NCI-H774 (cell line): Measurements from ENCODE around the gene TMEM238.
"Not testable (repeated sequence)": the region's sequence is repeated elsewhere in the genome, so short reads cannot be mapped to it uniquely, and the experiment has no call there.

ENCODE experiments used
- DNase-seq: peaks from one replicate; lab custom pipeline; 2025; lab: John Stamatoyannopoulos, UW

The TMEM238 gene, protein sequence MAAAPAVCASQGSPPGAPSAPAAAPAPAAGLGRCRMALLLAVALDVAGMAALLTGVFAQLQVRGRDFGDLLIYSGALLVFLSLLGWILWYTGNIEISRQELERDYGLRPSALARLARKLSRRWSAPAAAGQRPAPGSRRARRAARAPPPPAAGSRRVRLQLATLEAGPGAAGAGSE

GRCh38 chr19:55384131-55384919 lies at the start of gene TMEM238:
Gene TMEM238, minus strand, starts transcription at chr19:55384292. Its CDS starts 33 bp downstream, at chr19:55384259.
- DNase-seq = peak; percentile 45

- DNase-seq = no peak
Measured at GRCh38 chr19:55433292-55433691, 49.2 kb upstream of the TMEM238 start.

DNA sequence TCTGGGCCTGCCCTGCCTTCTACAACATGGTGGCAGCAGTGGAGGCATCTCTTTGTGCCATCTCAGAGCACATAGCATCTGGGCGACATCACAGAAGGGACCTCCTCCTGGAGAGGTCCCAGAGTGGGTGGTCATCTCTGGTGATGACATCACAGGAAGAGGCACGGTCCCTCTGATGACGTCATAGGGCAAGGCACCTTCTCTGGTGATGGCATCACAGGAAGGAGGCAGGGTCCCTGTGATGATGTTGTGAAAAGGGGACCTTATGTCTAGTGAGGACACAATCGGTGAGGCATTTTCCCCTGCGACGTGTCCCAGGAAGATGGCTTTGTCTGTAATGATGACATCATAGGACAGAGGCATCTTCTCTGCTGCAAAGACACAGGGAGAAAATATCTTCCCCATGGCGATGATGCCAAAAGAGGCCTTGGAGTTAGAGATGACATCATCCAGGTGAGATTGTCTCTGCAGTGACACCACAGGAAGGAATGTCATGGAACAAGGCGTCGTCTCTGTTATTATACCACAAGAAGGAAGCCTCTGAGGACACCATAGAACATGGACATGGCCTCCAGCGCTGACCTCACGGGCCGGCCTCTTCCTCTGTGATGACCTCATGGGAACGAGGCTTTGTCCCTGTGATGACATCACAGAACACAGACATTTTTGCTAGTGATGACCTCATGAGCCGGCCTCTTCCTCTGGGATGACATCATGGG lies 48.3 kb upstream of the TMEM238 start:
- no peak for DNase-seq

DNA sequence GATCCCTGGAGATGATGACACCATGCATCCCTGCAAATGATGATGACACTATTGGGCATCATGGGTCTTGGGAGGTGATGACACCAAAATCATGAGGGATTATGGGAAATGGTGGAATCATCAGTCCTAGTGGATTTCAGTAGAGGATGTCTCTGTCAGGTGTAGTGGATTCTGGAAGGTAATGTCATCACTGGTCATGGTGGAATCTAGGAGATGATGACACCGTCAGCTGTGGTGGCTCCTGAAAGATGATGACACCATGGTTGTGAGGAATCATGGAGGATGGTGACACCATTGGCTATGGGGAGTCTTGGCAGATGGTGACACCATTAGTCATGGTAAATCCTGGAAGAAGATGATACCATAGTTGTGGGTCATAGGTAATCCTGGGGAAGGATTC lies 47.1 kb upstream of the TMEM238 start:
- no peak for DNase-seq

DNA sequence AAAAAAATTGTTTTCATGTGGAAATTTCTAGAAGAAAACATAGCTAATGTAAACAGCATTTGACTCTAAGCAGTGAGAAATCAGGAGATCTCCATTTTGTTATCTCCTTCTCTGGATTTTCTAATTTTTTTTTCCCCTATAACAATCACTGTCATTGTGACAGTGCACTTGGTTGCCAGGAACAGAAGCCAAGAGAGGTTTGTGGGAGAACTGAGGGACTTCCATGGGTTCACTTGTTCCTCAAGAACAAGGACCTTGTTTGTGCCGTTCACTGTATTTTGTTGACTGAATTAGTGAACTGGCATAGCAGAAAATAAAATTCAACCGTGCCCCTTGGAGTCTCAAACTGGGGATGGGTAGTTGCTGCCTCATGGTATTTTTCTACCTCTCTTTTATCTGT lies 42.0 kb upstream of the TMEM238 start:
- no peak for DNase-seq

- DNase-seq = no peak
Measured at GRCh38 chr19:55424518-55424917, 40.4 kb upstream of the TMEM238 start.

DNA sequence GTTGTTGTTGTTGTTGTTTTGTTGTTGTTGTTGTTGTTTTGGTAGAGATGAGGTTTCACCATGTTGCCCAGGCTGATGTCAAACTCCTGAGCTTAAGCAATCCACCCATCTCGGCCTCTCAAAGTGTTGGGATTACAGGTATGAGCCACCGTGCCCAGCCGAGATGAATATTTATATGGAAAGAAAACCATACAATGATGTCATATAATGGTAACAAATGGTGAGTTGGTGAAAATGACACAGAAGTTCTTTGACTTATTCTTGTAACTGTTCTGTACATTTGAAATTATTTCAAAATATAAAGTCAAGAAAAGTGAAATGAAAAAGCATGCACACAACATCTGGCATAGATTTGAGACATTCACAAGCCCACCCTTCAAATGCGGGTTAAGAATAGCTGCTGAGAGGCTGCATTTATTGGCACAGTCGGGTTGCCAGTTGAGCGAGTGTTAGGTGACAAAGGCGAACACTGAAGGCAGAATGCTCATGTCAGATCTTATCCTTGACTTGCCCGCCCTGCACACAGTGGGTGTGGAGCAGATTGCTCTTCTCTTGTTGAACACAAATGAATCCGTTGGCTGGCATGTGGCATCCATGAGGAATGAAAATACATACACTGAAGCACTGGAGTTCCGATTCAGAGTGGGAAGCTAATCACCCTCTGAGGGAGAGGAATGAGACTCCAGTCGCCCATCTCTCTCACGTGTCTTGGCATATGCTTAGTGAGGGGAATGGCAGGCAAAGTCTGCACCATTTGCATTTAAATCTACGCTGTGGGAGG lies 39.3 kb upstream of the TMEM238 start:
- no peak for DNase-seq

DNA sequence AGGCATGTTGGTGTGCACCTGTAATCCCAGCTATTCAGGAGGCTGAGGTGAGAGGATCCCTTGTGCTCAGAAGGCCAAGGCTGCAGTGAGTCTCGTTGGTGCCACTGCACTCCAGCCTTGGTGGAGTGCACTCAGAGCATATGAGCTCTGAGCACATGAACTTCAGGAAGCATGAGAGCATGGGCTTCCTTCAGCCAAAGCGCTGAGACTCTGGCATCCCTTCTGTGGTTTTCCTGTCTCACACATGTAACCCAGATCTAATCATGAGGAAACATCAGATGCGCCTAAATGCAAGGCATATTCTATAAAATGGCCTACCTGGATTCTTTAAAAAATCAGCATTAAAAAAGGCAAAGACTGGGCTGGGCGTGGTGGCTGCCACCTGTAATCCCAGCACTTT lies 37.2 kb upstream of the TMEM238 start:
- DNase-seq = not testable (repeated sequence)

DNA sequence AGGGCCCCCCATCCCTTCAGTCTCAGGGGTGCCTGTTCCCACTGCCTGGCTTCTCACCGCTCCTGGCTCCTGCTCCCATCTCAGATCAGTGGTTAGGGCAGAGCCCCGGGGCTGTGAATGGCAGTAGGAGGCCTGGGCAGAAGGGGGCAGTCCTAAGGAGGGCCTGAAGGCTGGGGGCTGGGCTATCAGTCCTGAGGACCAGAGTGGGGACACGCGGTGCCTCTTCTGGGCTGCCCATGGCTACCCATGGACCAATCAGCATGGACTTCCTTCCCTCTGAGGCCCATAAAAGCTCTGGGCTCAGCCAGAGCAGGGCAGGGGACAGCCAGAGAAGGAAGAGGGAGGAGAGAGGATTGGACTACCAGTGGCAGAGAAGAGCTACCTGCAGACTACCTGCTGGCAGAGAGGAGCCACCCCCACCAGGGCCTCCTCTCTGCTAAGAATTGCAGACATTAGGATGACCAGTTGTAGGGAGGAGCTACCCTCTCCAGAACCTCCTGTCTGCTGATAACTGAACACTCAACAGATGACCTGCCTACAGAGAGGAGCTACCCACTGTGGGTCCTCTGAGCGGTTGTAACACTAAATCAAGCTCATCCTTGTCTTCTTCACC lies 35.6 kb upstream of the TMEM238 start:
- no peak for DNase-seq

- DNase-seq = no peak
Measured at GRCh38 chr19:55419103-55419502, 35.0 kb upstream of the TMEM238 start.

GRCh38 chr19:55418185-55418584 lies 34.1 kb upstream of the TMEM238 start:
- peak; percentile 50 for DNase-seq

DNA sequence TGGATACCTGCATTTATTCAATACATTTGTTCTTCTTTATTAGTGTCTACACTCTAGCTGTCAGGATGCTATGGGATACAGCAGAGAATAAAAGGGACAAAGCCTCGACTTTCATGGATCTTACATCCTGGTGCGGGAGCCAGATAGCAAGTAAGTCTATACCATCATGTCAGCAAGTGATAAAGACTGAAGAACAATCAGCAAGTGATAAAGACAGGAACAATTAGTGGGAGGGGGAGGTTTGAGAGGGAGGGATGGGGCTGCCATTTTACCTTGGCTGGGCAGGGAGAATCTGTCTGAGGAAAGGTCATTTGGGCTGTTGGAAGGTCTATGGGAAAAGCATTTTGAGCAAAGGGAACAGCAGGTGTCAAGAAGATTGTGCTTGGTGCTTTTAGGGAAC lies 26.1 kb upstream of the TMEM238 start:
- no peak for DNase-seq

GRCh38 chr19:55409179-55409578 lies 25.1 kb upstream of the TMEM238 start:
- DNase-seq = not testable (repeated sequence)

DNA sequence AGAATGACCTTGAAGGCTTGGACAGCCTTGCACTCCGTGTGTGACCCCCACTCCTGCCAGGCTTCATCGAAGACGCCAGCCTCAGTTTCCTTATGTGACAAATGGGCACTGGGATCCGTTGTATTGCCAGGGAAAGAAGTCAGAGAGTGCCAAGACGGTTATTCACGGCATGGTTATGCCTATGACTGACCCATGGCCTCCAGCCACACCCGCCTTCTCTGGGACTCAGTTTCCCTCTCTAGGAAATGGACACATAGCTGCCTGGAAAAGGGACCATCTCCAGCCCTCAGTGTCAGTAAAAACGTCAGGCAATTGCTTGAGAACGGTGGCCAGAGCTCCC lies 24.4 kb upstream of the TMEM238 start:
- no peak for DNase-seq

DNA sequence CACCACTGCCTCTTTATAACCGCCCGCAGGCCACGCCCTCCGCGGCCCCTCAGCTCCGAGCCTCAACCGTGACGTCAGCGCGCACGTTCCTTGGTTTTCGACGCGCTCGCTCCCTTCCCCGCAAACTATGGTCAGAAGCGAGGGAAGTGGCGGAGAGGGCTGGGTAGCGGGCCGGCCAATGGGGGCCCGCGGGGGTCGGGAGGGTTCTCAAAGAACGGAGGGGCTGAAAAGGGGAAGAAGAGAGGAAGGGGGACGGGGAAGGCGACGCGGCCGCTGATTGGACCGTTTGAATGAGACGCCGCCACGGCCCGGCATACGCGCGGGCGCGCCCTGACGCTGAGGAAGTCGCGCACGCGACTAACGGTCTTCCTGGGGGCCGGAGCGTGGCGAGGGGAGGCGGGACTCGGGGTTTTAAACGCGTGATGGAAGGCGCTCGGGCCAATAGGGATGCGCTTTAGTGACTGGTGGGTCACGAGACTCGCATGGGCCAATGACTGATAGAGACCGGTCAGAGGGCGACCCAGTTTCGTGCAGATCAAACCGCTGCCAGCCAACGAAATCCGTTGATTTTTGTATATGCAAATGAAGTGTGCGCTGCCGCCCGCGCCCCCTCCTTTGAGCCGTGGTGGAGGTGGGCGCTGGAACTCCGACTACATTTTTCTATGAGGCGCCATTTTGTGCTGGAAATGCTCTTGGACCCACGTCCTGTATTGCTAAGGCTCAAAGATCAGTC lies 23.9 kb upstream of the TMEM238 start:
- DNase-seq = peak; percentile 99

DNA sequence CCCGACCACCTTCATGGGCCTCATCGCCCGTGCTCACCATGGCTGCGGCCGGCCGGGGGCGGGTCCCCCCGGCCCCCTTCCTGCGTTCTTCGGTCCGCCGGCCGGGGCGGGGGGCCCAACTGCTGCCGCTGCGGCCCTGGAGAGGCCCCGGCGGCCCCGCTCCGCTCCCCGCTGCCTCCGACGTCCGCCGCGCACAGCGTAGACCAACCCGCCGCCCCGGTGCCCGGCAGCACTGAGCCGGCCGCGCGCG lies 23.4 kb upstream of the TMEM238 start, which contains the start of gene UBE2S:
TSS of gene UBE2S (minus strand) at position 239 of the 250 bp plus-strand sequence. CDS start at position 40, 199 bp downstream.
- DNase-seq = not testable (repeated sequence)

- peak; percentile 2 for DNase-seq
Measured at GRCh38 chr19:55406826-55407549, 22.9 kb upstream of the TMEM238 start.

DNA sequence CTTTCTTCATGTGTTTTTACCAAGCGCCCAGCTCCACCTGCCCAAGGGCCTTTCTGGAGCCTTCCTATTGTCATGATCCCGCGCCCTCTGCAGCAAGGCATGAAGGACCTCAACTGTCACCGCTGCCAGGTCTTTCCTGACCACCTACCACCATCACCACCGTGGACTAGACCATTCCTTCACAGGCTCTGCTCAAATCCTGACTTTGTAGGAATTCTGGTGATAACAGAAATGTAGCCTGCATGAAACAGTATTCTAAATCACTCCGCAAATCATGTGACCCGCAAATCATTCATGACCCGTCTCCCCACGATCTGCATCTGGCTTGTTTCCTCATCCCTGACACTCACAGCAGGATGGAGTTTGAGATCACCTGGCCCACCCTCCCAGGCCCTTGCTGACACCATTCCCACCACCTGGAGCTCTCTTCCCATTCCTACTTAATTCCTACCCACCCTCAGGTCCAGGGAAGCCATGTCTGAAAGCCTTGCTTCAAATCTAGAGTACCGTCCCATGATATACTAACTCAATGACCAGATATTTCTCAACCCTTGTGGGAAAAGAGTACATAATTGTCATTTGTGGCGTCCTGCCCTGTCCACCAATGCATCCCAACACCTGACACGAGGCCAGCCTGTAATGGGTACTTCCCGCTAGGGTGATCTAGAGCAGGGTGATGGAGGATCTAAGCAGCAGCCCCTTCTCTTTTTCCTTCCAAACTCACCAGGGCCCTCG lies 22.2 kb upstream of the TMEM238 start:
- DNase-seq = no peak

GRCh38 chr19:55405638-55406037 lies 21.5 kb upstream of the TMEM238 start:
- no peak for DNase-seq

DNA sequence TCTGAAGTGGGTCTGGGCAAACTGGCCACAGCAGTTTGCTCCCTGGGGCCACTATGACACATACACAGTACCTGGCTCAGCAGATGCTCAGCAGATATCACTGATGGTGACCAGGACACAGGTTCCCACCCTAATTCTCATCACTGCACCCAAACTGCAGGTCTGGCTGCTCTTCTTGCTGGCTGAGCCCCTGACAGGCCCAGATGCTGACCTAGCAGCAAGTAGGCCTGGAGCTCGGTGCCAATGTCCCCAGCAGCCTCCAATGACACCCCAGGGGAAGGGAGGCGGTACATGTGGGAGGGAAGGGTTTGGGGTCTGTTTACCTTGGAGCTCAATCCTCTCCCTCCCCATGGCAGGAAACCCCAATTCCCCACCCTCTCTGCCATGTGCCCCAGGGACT lies 18.4 kb upstream of the TMEM238 start:
- no peak for DNase-seq
